ENCODE measurements around the gene RARB.

RARB gene

GRCh38 chr3:25510797-25511196, 82.7 kb downstream of the RARB start:
- no peak for DNase-seq

GRCh38 chr3:25511972-25512721, 84.1 kb downstream of the RARB start:
- no peak for DNase-seq

GRCh38 chr3:25513642-25514266, 85.7 kb downstream of the RARB start:
- DNase-seq: no peak

GRCh38 chr3:25515171-25515570, 87.1 kb downstream of the RARB start:
- no peak for DNase-seq

- DNase-seq: no peak
Observed at GRCh38 chr3:25520926-25521559, 93.0 kb downstream of the RARB start.

GRCh38 chr3:25527336-25527735, 99.3 kb downstream of the RARB start:
- no peak for DNase-seq

GRCh38 chr3:25527801-25528200, 99.7 kb downstream of the RARB start:
- DNase-seq: no peak

GRCh38 chr3:25531971-25532370, 103.9 kb downstream of the RARB start:
- no peak for DNase-seq

- DNase-seq: no peak
Observed at GRCh38 chr3:25532431-25533162, 104.5 kb downstream of the RARB start.

GRCh38 chr3:25533399-25533798, 105.3 kb downstream of the RARB start:
- DNase-seq: no peak

- no peak for DNase-seq
Observed at GRCh38 chr3:25534007-25534406, 105.9 kb downstream of the RARB start.

- DNase-seq: no peak
Observed at GRCh38 chr3:25536521-25537391, 108.7 kb downstream of the RARB start.

- no peak for DNase-seq
Observed at GRCh38 chr3:25537516-25537915, 109.5 kb downstream of the RARB start.

- DNase-seq: no peak
Observed at GRCh38 chr3:25540273-25540672, 112.2 kb downstream of the RARB start.

- no peak for DNase-seq
Observed at GRCh38 chr3:25542492-25543039, 114.5 kb downstream of the RARB start.

GRCh38 chr3:25547103-25547502, 119.0 kb downstream of the RARB start:
- no peak for DNase-seq

- DNase-seq: no peak
Observed at GRCh38 chr3:25547943-25548674, 120.0 kb downstream of the RARB start.

- DNase-seq: no peak
Observed at GRCh38 chr3:25548836-25549235, 120.8 kb downstream of the RARB start.

GRCh38 chr3:25552251-25552650, 124.2 kb downstream of the RARB start:
- no peak for DNase-seq

- DNase-seq: no peak
Observed at GRCh38 chr3:25554376-25554775, 126.3 kb downstream of the RARB start.

- DNase-seq: no peak
Observed at GRCh38 chr3:25555695-25556437, 127.8 kb downstream of the RARB start.
